GM23338 (cell line): ENCODE data around the gene CCDC122. TPM values are rescaled to one million over a fixed set of nuclear protein-coding genes. Genes with fewer than 3 reads are reported as not detected.

Source experiments
- ATAC-seq: fragments of 200-7000 bp; cut with Tn5 transposase; 3 replicates; pipeline ENCODE4 v1.9.1; 2020
- DNase-seq: peaks from one replicate; pipeline ENCODE4 v3.0.0-alpha.2; 2015; ENCODE audit warnings: low spot score
- H2AFZ ChIP-seq: fragments of 200-600 bp; sonication (generic); 2 replicates; pipeline ENCODE4 v1.8.0; 2016; ENCODE audit warnings: antibody characterized with exemption, mild to moderate bottlenecking, moderate library complexity
- H3F3A ChIP-seq: fragments of 200-600 bp; sonication (generic); replicated peaks from 2 replicates; pipeline ENCODE4 v1.8.0; 2017; ENCODE audit warnings: antibody characterized with exemption, mixed run types, low read depth
- H3K27ac ChIP-seq: fragments of 200-600 bp; sonication (generic); 2 replicates; pipeline ENCODE4 v1.6.1; 2016; ENCODE audit warnings: low read depth
- H3K27me3 ChIP-seq: fragments of 200-600 bp; sonication (generic); 2 replicates; pipeline ENCODE4 v1.8.0; 2016; ENCODE audit warnings: mild to moderate bottlenecking, mixed run types, moderate library complexity; ENCODE audit not compliant: insufficient read depth
- H3K36me3 ChIP-seq: fragments of 200-600 bp; sonication (generic); 2 replicates; pipeline ENCODE4 v1.8.0; 2016; ENCODE audit warnings: mild to moderate bottlenecking; ENCODE audit not compliant: insufficient read depth
- H3K4me1 ChIP-seq: fragments of 200-600 bp; sonication (generic); 2 replicates; pipeline ENCODE4 v1.8.0; 2016; ENCODE audit warnings: mild to moderate bottlenecking, moderate library complexity; ENCODE audit not compliant: insufficient read depth
- H3K4me2 ChIP-seq: fragments of 200-600 bp; sonication (generic); 2 replicates; pipeline ENCODE4 v1.7.1; 2017; ENCODE audit warnings: mixed run types
- H3K4me3 ChIP-seq: fragments of 200-600 bp; sonication (generic); 2 replicates; pipeline ENCODE4 v1.6.1; 2016; ENCODE audit warnings: mixed run types
- H3K79me2 ChIP-seq: fragments of 200-600 bp; sonication (generic); replicated peaks from 2 replicates; pipeline ENCODE4 v1.8.0; 2017; ENCODE audit warnings: mild to moderate bottlenecking; ENCODE audit not compliant: insufficient read depth
- H3K9me2 ChIP-seq: fragments of 200-600 bp; sonication (generic); 2 replicates; pipeline ENCODE4 v1.8.0; 2017; ENCODE audit not compliant: insufficient read depth
- H4K20me1 ChIP-seq: fragments of 200-600 bp; sonication (generic); replicated peaks from 2 replicates; pipeline ENCODE4 v1.8.0; 2017; ENCODE audit warnings: mild to moderate bottlenecking; ENCODE audit not compliant: insufficient read depth
- H3K27ac Mint-ChIP-seq: 2 replicates; pipeline ENCODE4 v1.8.0; 2020; ENCODE audit warnings: inconsistent platforms, mild to moderate bottlenecking, moderate library complexity, mixed read lengths
- H3K27me3 Mint-ChIP-seq: 3 replicates; pipeline ENCODE4 v1.8.0; 2022; ENCODE audit warnings: low read depth, mild to moderate bottlenecking, moderate library complexity, mixed read lengths, inconsistent platforms; ENCODE audit not compliant: insufficient read depth, poor library complexity
- H3K36me3 Mint-ChIP-seq: 3 replicates; pipeline ENCODE4 v1.8.0; 2021; ENCODE audit warnings: low read depth, mild to moderate bottlenecking, inconsistent platforms, moderate library complexity, mixed read lengths
- H3K4me1 Mint-ChIP-seq: 3 replicates; pipeline ENCODE4 v1.8.0; 2020; ENCODE audit warnings: mild to moderate bottlenecking, inconsistent platforms, mixed read lengths
- H3K4me3 Mint-ChIP-seq: 3 replicates; pipeline ENCODE4 v1.8.0; 2021; ENCODE audit warnings: moderate library complexity, mild to moderate bottlenecking, inconsistent platforms, mixed read lengths
- H3K9me3 Mint-ChIP-seq: 3 replicates; pipeline ENCODE4 v1.8.0; 2020; ENCODE audit warnings: moderate library complexity, mild to moderate bottlenecking, inconsistent platforms, mixed read lengths
- CREB1 ChIP-seq: fragments of 250-450 bp; sonication (Bioruptor Pico); IDR thresholded peaks from 2 replicates; pipeline ENCODE4 v1.5.0; 2020; ENCODE audit warnings: low read depth, mild to moderate bottlenecking, moderate library complexity
- ETS1 ChIP-seq: IDR thresholded peaks from 2 replicates; pipeline ENCODE4 v1.6.1; 2016; ENCODE audit warnings: antibody characterized with exemption
- EZH2phosphoT487 ChIP-seq: fragments of 200-600 bp; sonication (generic); IDR thresholded peaks from one replicate; pipeline ENCODE4 v1.8.1; 2018; ENCODE audit warnings: antibody characterized with exemption; ENCODE audit not compliant: unreplicated experiment
- JUNB ChIP-seq: IDR thresholded peaks from one replicate; pipeline ENCODE4 v1.6.1; 2016; ENCODE audit warnings: antibody characterized with exemption; ENCODE audit not compliant: unreplicated experiment
- NANOG ChIP-seq: IDR thresholded peaks from 2 replicates; pipeline ENCODE4 v1.6.1; 2016; ENCODE audit warnings: antibody characterized with exemption, borderline replicate concordance
- POLR2AphosphoS5 ChIP-seq: IDR thresholded peaks from 2 replicates; pipeline ENCODE4 v1.6.1; 2016; ENCODE audit warnings: antibody characterized with exemption, low read depth
- REST ChIP-seq: IDR thresholded peaks from one replicate; pipeline ENCODE4 v1.6.1; 2018; ENCODE audit warnings: antibody characterized with exemption; ENCODE audit not compliant: unreplicated experiment
- STAT1 ChIP-seq: IDR thresholded peaks from one replicate; pipeline ENCODE4 v1.6.1; 2016; ENCODE audit warnings: antibody characterized with exemption; ENCODE audit not compliant: unreplicated experiment
- ZNF114 ChIP-seq: fragments of 250-450 bp; sonication (Bioruptor Pico); IDR thresholded peaks from 2 replicates; pipeline ENCODE4 v1.5.0; 2020; ENCODE audit warnings: mild to moderate bottlenecking, moderate library complexity
- ZNF462 ChIP-seq: fragments of 250-450 bp; sonication (Bioruptor Pico); IDR thresholded peaks from 2 replicates; pipeline ENCODE4 v1.5.0; 2020; ENCODE audit warnings: mild to moderate bottlenecking, moderate library complexity
- polyA plus RNA-seq: library from polyadenylated mRNA; unstranded; fragments of >200 nt; fragmentation: Nextera tagmentation; extraction: Ambion mirVana; gene quantifications from 2 replicates; pipeline ENCODE4 v1.2.1, GENCODE V29; 2016
- total RNA-seq: library from RNA; depleted of rRNA; stranded (reverse); fragments of >200 nt; shearing (Covaris generic); gene quantifications from 2 replicates; pipeline ENCODE4 v1.2.3, GENCODE V29; 2014

CCDC122 gene
- total and polyA plus RNA-seq, 2 experiments from 2014 or later: 7.5 to 30.6 TPM

- Mint-ChIP-seq H3K4me3 (no peak overlapping the region), H3K27ac (no peak overlapping the region), H3K4me1 (peaks cover 18% of the 10 kb centered on the region), H3K27me3 (peaks cover 5% of the 10 kb centered on the region), H3K36me3 (no peaks in the 10 kb centered on the region), H3K9me3 (no peaks in the 10 kb centered on the region)
- ATAC-seq (no peak), DNase-seq (no peak)
- no peaks in the 10 kb centered on the region for H3K36me3 ChIP-seq
- H3K4me2 ChIP-seq: no peak overlapping the region
- H2AFZ ChIP-seq: no peak overlapping the region
- no peaks in the 10 kb centered on the region for H4K20me1 ChIP-seq
- H3F3A ChIP-seq: no peaks in the 10 kb centered on the region
- H3K9me2 ChIP-seq: no peaks in the 10 kb centered on the region
- H3K79me2 ChIP-seq: no peaks in the 10 kb centered on the region
- TF ChIP-seq ZNF114 (CRISPR knock-in tag) (no peak), ZNF462 (no peak), STAT1 (no peak), POLR2AphosphoS5 (no peak), JUNB (no peak)
- peaks cover 8% of the 10 kb centered on the region for H3K4me1 ChIP-seq
- peaks cover 13% of the 10 kb centered on the region for H3K27me3 ChIP-seq
- no peak overlapping the region for H3K27ac ChIP-seq
- no peak overlapping the region for H3K4me3 ChIP-seq
Observed at GRCh38 chr13:43883631-43884030, 4.1 kb upstream of the CCDC122 start.

- no peak overlapping the region for H3K4me3 Mint-ChIP-seq
- TF ChIP-seq REST (no peak), STAT1 (no peak), CREB1 (CRISPR knock-in tag) (no peak), NANOG (no peak), EZH2phosphoT487 (no peak), ZNF114 (CRISPR knock-in tag) (no peak), ETS1 (no peak)
Observed at GRCh38 chr13:43881580-43881979, 2.0 kb upstream of the CCDC122 start.

More at GRCh38 chr13:43881580-43881979, 2.0 kb upstream of the CCDC122 start:
- Mint-ChIP-seq H3K27me3 (peaks cover 5% of the 10 kb centered on the region), H3K27ac (no peak overlapping the region), H3K36me3 (no peaks in the 10 kb centered on the region), H3K4me1 (peaks cover 35% of the 10 kb centered on the region), H3K9me3 (no peaks in the 10 kb centered on the region)
- Histone ChIP-seq H3K4me2 (peak overlapping the region; percentile 83; the same call in 1 of the 2 replicates), H3K79me2 (no peaks in the 10 kb centered on the region; the same call in 1 of the 2 replicates), H3K4me1 (peaks cover 23% of the 10 kb centered on the region), H3K27ac (no peak overlapping the region), H3F3A (no peaks in the 10 kb centered on the region), H2AFZ (no peak overlapping the region), H3K9me2 (no peaks in the 10 kb centered on the region), H4K20me1 (no peaks in the 10 kb centered on the region), H3K4me3 (no peak overlapping the region), H3K36me3 (no peaks in the 10 kb centered on the region), H3K27me3 (peaks cover 13% of the 10 kb centered on the region)
- ATAC-seq (no peak), DNase-seq (no peak)
